ENCODE results near the gene CNTNAP5. TPM values are rescaled to one million over a fixed set of nuclear protein-coding genes. Genes with fewer than 3 reads are reported as not detected.

Gene CNTNAP5
- total and polyA plus RNA-seq, 2 of the 13 experiments (the other 11 are each of a cell fraction or from before 2014, with no cell fraction given): not detected

GRCh38 chr2:124580263-124580662 is 555.2 kb downstream of the CNTNAP5 start:
- intact Hi-C loops (cut with micrococcal nuclease; ENCODE audit: unreplicated experiment): no loop called here
- Histone ChIP-seq H3K79me2 (ENCODE audit: insufficient read depth, low read length) (no peaks in the 10 kb centered on the region), H3K27me3 (ENCODE audit: control insufficient read depth in 1 of 2, insufficient read depth in 2 of 2, low read length in 2 of 2) (peaks cover 0 to 11% of the 10 kb centered on the region in 2 experiments; a peak in 1 of 5 replicates), H3K27ac (ENCODE audit: extremely low read length, insufficient read depth, low read length) (no peak overlapping the region), H3K4me1 (ENCODE audit: insufficient read depth, low read length) (peaks cover 25% of the 10 kb centered on the region), H2AFZ (ENCODE audit: low read length) (no peak overlapping the region), H3K9ac (ENCODE audit: insufficient read depth, low read depth, low read length) (no peak overlapping the region), H4K20me1 (ENCODE audit: insufficient read depth, low read length) (no peaks in the 10 kb centered on the region), H3K4me2 (ENCODE audit: low read depth, low read length) (no peak overlapping the region), H3K36me3 (replicated peaks in 1 of 2; ENCODE audit: control insufficient read depth in 1 of 2, insufficient read depth in 2 of 2, low read length in 2 of 2) (no peaks in the 10 kb centered on the region), H3K9me3 (ENCODE audit: low read length) (no peaks in the 10 kb centered on the region), H3K4me3 (replicated peaks in 1 of 3; ENCODE audit: insufficient read depth in 1 of 3, low read depth in 2 of 3, low read length in 3 of 3) (no peak overlapping the region)
- WGBS (ENCODE audit: low lambda C conversion rate): 3% methylated on average over 4 of the region's 4 CpGs
- POLR2A ChIA-PET: no interaction called here
- in situ Hi-C loops (cut with HindIII; ENCODE audit: extremely low pct_ligation_motif_present, low pct_unique_long_range_greater_than_20kb): no loop called here
- BruUV-seq (replicated peaks): no TSS peak
- CTCF ChIA-PET (ENCODE audit: low intra/inter-chr PET ratio, low total read pairs): no interaction called here
- ATAC-seq (no peak), DNase-seq (ENCODE audit: low spot score) (no peak), FAIRE-seq (no peak)
- no peak for TF ChIP-seq ZFP36L1 (CRISPR knock-in tag; IDR thresholded peaks at IDR 0.05)
- TF ChIP-seq ZBTB1 (CRISPR knock-in tag; IDR thresholded peaks at IDR 0.05; ENCODE audit: borderline replicate concordance): no peak
- no peak for TF ChIP-seq ZNF740 (CRISPR knock-in tag; IDR thresholded peaks at IDR 0.05)
- no peak for TF ChIP-seq SOX13 (IDR thresholded peaks at IDR 0.05)
- TF ChIP-seq SOX13 (CRISPR knock-in tag; conservative IDR thresholded peaks at IDR 0.05 in 1 of 2, IDR thresholded peaks at IDR 0.05 in 1 of 2): no peak
- no peak for TF ChIP-seq SMC3 (IDR thresholded peaks at IDR 0.05; ENCODE audit: low read length)
- no peak for TF ChIP-seq ZNF710 (CRISPR knock-in tag; IDR thresholded peaks at IDR 0.05; ENCODE audit: borderline replicate concordance)
- no peak for TF ChIP-seq ZUFSP (CRISPR knock-in tag; IDR thresholded peaks at IDR 0.05; ENCODE audit: borderline replicate concordance)
- TF ChIP-seq ZNF674 (CRISPR knock-in tag; IDR thresholded peaks at IDR 0.05; ENCODE audit: low read depth): no peak
- no peak for TF ChIP-seq ZZZ3 (CRISPR knock-in tag; IDR thresholded peaks at IDR 0.05; ENCODE audit: borderline replicate concordance)
- TF ChIP-seq ARNT (IDR thresholded peaks at IDR 0.05): no peak
- TF ChIP-seq ZSCAN30 (CRISPR knock-in tag; IDR thresholded peaks at IDR 0.05): no peak
